K562 (cell line): Measurements from ENCODE around the gene PARD3. TPM values are rescaled to one million over a fixed set of nuclear protein-coding genes. Genes with fewer than 3 reads are reported as not detected.

ENCODE experiments used
- ATAC-seq: fragments of 200-7000 bp; cut with Tn5 transposase; 3 replicates; pipeline ENCODE4 v1.9.1; 2020; ENCODE audit warnings: moderate library complexity
- BruUV-seq: library from RNA; stranded (reverse); fragments of 400-500 nt; replicated peaks from 2 replicates; lab custom pipeline; 2021; lab: Mats Ljungman, UMichigan
- CTCF ChIA-PET: fragments of 300-600 bp; formaldehyde crosslinking; extraction: SDS; loops from one replicate; lab custom pipeline; 2021; ENCODE audit warnings: low intra/inter-chr PET ratio; lab: Yijun Ruan, JAX
- POLR2A ChIA-PET: fragments of 300-600, 350-650 bp; sonication (Branson Sonifier 250); formaldehyde crosslinking; extraction: SDS; loops from one replicate; lab custom pipeline; 2021; ENCODE audit warnings: antibody characterized with exemption, inconsistent platforms; lab: Yijun Ruan, JAX
- DNase-seq, 4 experiments: peaks; one replicate each; pipeline versions ENCODE4 v3.0.0 to v3.0.0-alpha.2; 2011 to 2018; ENCODE audit warnings: low spot score in 3 of 4, mixed read lengths in 3 of 4; ENCODE audit errors: extremely low read depth in 1 of 4
- FAIRE-seq: peaks from 2 replicates; lab custom pipeline; 2011; peaks lifted over from hg19 to GRCh38; lab: Jason Lieb, UNC
- H2AFZ ChIP-seq: 2 replicates; pipeline ENCODE4 v1.6.0; 2011; ENCODE audit warnings: low read depth, low read length, control low read depth, inconsistent platforms
- H3K27ac ChIP-seq: fragments of 200-600 bp; 3 replicates; pipeline ENCODE4 v1.8.0; 2011; ENCODE audit warnings: low read depth, mild to moderate bottlenecking, control low read depth, inconsistent platforms, low read length, moderate library complexity, mixed read lengths; ENCODE audit errors: extremely low read depth
- H3K27me3 ChIP-seq, 2 experiments: fragments of 300-600 bp in 1 of 2; 2 replicates in 1 of 2; 3 replicates in 1 of 2; pipeline versions ENCODE4 v1.6.0 to v1.8.0; 2011; ENCODE audit warnings: inconsistent platforms in 2 of 2, low read length in 2 of 2, mild to moderate bottlenecking in 1 of 2, mixed read lengths in 1 of 2, moderate library complexity in 1 of 2; ENCODE audit not compliant: control insufficient read depth in 2 of 2, insufficient read depth in 2 of 2
- H3K36me3 ChIP-seq: fragments of 300-600 bp; 3 replicates; pipeline ENCODE4 v1.8.0; 2011; ENCODE audit warnings: mild to moderate bottlenecking, low read length, inconsistent platforms; ENCODE audit not compliant: control insufficient read depth, insufficient read depth
- H3K4me1 ChIP-seq, 2 experiments: fragments of 200-600 bp in 1 of 2; replicated peaks in 1 of 2; 2 replicates in 1 of 2; 3 replicates in 1 of 2; pipeline versions ENCODE4 v1.5.1 to v1.8.0; 2011; ENCODE audit warnings: inconsistent platforms in 2 of 2, low read length in 2 of 2, mild to moderate bottlenecking in 1 of 2, mixed read lengths in 1 of 2, moderate library complexity in 1 of 2; ENCODE audit not compliant: control insufficient read depth in 2 of 2, insufficient read depth in 2 of 2
- H3K4me2 ChIP-seq: 2 replicates; pipeline ENCODE4 v1.6.1; 2011; ENCODE audit warnings: low read length, control low read depth, inconsistent platforms, mixed read lengths; ENCODE audit not compliant: insufficient read depth
- H3K4me3 ChIP-seq: fragments of 200-600 bp; sonication (generic), shearing (Covaris generic); 2 replicates; pipeline ENCODE4 v1.5.1; 2016; ENCODE audit warnings: control low read depth, inconsistent platforms
- H3K79me2 ChIP-seq: fragments of 200-600 bp; 3 replicates; pipeline ENCODE4 v1.8.0; 2011; ENCODE audit warnings: low read length, inconsistent platforms; ENCODE audit not compliant: control insufficient read depth, insufficient read depth
- H3K9ac ChIP-seq, 2 experiments: 2 replicates each; pipeline versions ENCODE4 v1.6.0 to v1.6.1; 2011; ENCODE audit warnings: low read depth in 2 of 2, low read length in 2 of 2, control low read depth in 1 of 2, inconsistent platforms in 1 of 2, mild to moderate bottlenecking in 1 of 2, mixed read lengths in 1 of 2; ENCODE audit not compliant: insufficient read depth in 1 of 2
- H3K9me1 ChIP-seq: one replicate; pipeline ENCODE4 v1.6.0; 2011; ENCODE audit warnings: inconsistent platforms, mild to moderate bottlenecking, low read length, moderate library complexity; ENCODE audit not compliant: control insufficient read depth, insufficient read depth
- H3K9me3 ChIP-seq: replicated peaks from 2 replicates; pipeline ENCODE4 v1.5.1; 2011; ENCODE audit warnings: low read depth, low read length, inconsistent platforms; ENCODE audit not compliant: control insufficient read depth, insufficient read depth
- H4K20me1 ChIP-seq: replicated peaks from 2 replicates; pipeline ENCODE4 v1.6.1; 2011; ENCODE audit warnings: low read length, inconsistent platforms, mixed read lengths; ENCODE audit not compliant: control insufficient read depth, insufficient read depth
- CBX5 ChIP-seq: IDR thresholded peaks from 2 replicates; pipeline ENCODE4 v1.6.1; 2014; ENCODE audit warnings: low read depth, borderline replicate concordance
- CBX8 ChIP-seq: fragments of 200-600 bp; sonication (generic); IDR thresholded peaks from 2 replicates; pipeline ENCODE4 v1.6.1; 2012; ENCODE audit warnings: borderline replicate concordance, mixed run types, low read depth, mild to moderate bottlenecking, moderate library complexity, mixed read lengths, low read length, control low read depth, inconsistent platforms; ENCODE audit not compliant: poor library complexity, severe bottlenecking; ENCODE audit errors: extremely low read depth
- GATAD2B ChIP-seq: fragments of 450-650 bp; IDR thresholded peaks from 2 replicates; pipeline ENCODE4 v1.6.1; 2017; ENCODE audit warnings: mild to moderate bottlenecking, borderline replicate concordance
- HOXB6 ChIP-seq: fragments of 250-450 bp; sonication (Bioruptor Pico); IDR thresholded peaks from 2 replicates; pipeline ENCODE4 v1.5.1; 2022; ENCODE audit warnings: mild to moderate bottlenecking, borderline replicate concordance
- MIER1 ChIP-seq: fragments of 450-650 bp; IDR thresholded peaks from 2 replicates; pipeline ENCODE4 v1.6.1; 2016; ENCODE audit warnings: antibody characterized with exemption, mild to moderate bottlenecking, low read depth
- MYBL2 ChIP-seq, 2 experiments: fragments of 450-650 bp in 1 of 2; sonication (generic) in 1 of 2; formaldehyde crosslinking in 1 of 2; IDR thresholded peaks; 2 replicates each; pipeline versions ENCODE4 v1.6.1 to v1.8.1; 2017 to 2022; ENCODE audit warnings: borderline replicate concordance in 1 of 2, inconsistent platforms in 1 of 2, low read depth in 1 of 2, mild to moderate bottlenecking in 1 of 2, missing genetic modification reagents in 1 of 2, moderate library complexity in 1 of 2
- NR2F6 ChIP-seq: fragments of 450-650 bp; formaldehyde crosslinking; IDR thresholded peaks from 2 replicates; pipeline ENCODE4 v1.4.0; 2020; ENCODE audit warnings: mild to moderate bottlenecking
- PHF21A ChIP-seq: fragments of 450-650 bp; IDR thresholded peaks from 2 replicates; pipeline ENCODE4 v1.6.1; 2017; ENCODE audit warnings: low read depth, borderline replicate concordance
- TRIM25 ChIP-seq: fragments of 450-650 bp; IDR thresholded peaks from 2 replicates; pipeline ENCODE4 v1.7.0; 2016; ENCODE audit warnings: borderline replicate concordance
- XRCC4 ChIP-seq: IDR thresholded peaks from one replicate; pipeline ENCODE4 v1.6.1; 2011; ENCODE audit not compliant: insufficient read depth, insufficient read length; ENCODE audit errors: extremely low read depth
- ZBTB1 ChIP-seq: sonication (generic); formaldehyde crosslinking; IDR thresholded peaks from 2 replicates; pipeline ENCODE4 v1.8.1; 2023; ENCODE audit warnings: missing genetic modification reagents, low read depth, mild to moderate bottlenecking, borderline replicate concordance
- ZNF282 ChIP-seq: sonication (generic); formaldehyde crosslinking; IDR thresholded peaks from 2 replicates; pipeline ENCODE4 v1.8.1; 2023; ENCODE audit warnings: missing genetic modification reagents
- ZNF57 ChIP-seq: fragments of 450-650 bp; formaldehyde crosslinking; IDR thresholded peaks from 2 replicates; pipeline ENCODE4 v1.4.0; 2020; ENCODE audit warnings: mild to moderate bottlenecking, moderate library complexity
- ZNF584 ChIP-seq: fragments of 200-800 bp; sonication (Bioruptor generic); IDR thresholded peaks from 2 replicates; pipeline ENCODE4 v1.6.1; 2016; ENCODE audit warnings: low read depth, mild to moderate bottlenecking, missing genetic modification characterization, missing compliant biosample characterization
- ZNF830 ChIP-seq: fragments of 250-450 bp; sonication (Bioruptor Pico); IDR thresholded peaks from 2 replicates; pipeline ENCODE4 v1.5.0; 2021; ENCODE audit warnings: mild to moderate bottlenecking
- WGBS: fragments of 100-300 bp; shearing (Covaris generic); methylation state at CpG from one replicate; pipeline ENCODE4 v1.1.6; 2016; ENCODE audit warnings: low coverage, mixed read lengths; ENCODE audit not compliant: insufficient coverage; ENCODE audit errors: missing lambda C conversion rate; 5-methylcytosine and 5-hydroxymethylcytosine counted together
- in situ Hi-C: fragments of 300-500 bp; cut with MboI; formaldehyde crosslinking; loops from 4 replicates; pipeline ENCODE4 v1.15.0; 2018; ENCODE audit warnings: inconsistent platforms, mixed read lengths
- intact Hi-C: fragments of 100-400 bp; cut with micrococcal nuclease; formaldehyde crosslinking; loops from 2 replicates; pipeline ENCODE4 v1.14.2; 2022
- polyA plus RNA-seq, 8 experiments: library from polyadenylated mRNA; depleted of rRNA in 4 of 8; stranded (reverse) in 5 of 8; unstranded in 3 of 8; fragments of >200 nt; fragmentation: Nextera tagmentation in 2 of 8; fragmentation: Illumina TruSeq in 1 of 8; extraction: Ambion mirVana in 2 of 8; extraction: Trizol in 1 of 8; gene quantifications; 2 replicates each; pipeline versions ENCODE4 v1.2.1 to v1.2.3, GENCODE V29; 2011 to 2014; ENCODE audit warnings: inconsistent platforms in 1 of 8, missing spikeins in 1 of 8
- total RNA-seq, 7 experiments: library from RNA; depleted of rRNA in 6 of 7; stranded (reverse); fragments of >200 nt in 6 of 7; fragmentation: Illumina TruSeq in 2 of 7; extraction: Trizol in 2 of 7; gene quantifications; 2 replicates each; pipeline versions ENCODE4 v1.2.1 to v1.2.3, GENCODE V29; 2011 to 2021; ENCODE audit warnings: low replicate concordance in 1 of 7

The PARD3 gene
- total and polyA plus RNA-seq, 9 of the 15 experiments (the other 6 are each of a cell fraction or from before 2014, with no cell fraction given), result 2.7 to 11.7 (median 7.7) TPM

- 2% methylated on average over 4 of the region's 4 CpGs for WGBS
Measured at GRCh38 chr10:34222359-34222758, 592.7 kb downstream of the PARD3 start.

GRCh38 chr10:34219753-34220548 is 595.1 kb downstream of the PARD3 start:
- no peaks in the 10 kb centered on the region for H3K9me3 ChIP-seq
- ChIA-PET POLR2A (no interaction called here), CTCF (no interaction called here)
- H3K79me2 ChIP-seq, result no peaks in the 10 kb centered on the region
- H3K27me3 ChIP-seq, result peaks cover 0 to 14% of the 10 kb centered on the region in 2 experiments; a peak in 3 of 5 replicates
- H3K4me1 ChIP-seq, result no peaks in the 10 kb centered on the region
- H2AFZ ChIP-seq, result no peak overlapping the region
- no peaks in the 10 kb centered on the region for H3K36me3 ChIP-seq
- no peak overlapping the region for H3K4me3 ChIP-seq
- H3K9me1 ChIP-seq, result no peaks in the 10 kb centered on the region
- intact Hi-C loops, result no loop called here
- H3K27ac ChIP-seq, result no peak overlapping the region
- no TSS peak for BruUV-seq
- in situ Hi-C loops, result no loop called here
- H3K4me2 ChIP-seq, result no peak overlapping the region
- ATAC-seq, result no peak
- no peak overlapping the region for H3K9ac ChIP-seq
- no peaks in the 10 kb centered on the region for H4K20me1 ChIP-seq
- FAIRE-seq, result no peak
- WGBS, result under 1% methylated on average over 10 of the region's 10 CpGs
- no peak for DNase-seq
- no peak for TF ChIP-seq CBX8
- no peak for TF ChIP-seq PHF21A
- TF ChIP-seq NR2F6, result no peak
- no peak for TF ChIP-seq ZBTB1 (CRISPR knock-in tag)
- TF ChIP-seq ZNF282, result no peak
- no peak for TF ChIP-seq GATAD2B
- TF ChIP-seq TRIM25, result no peak
- TF ChIP-seq HOXB6 (CRISPR knock-in tag), result no peak
- no peak for TF ChIP-seq ZNF57 (CRISPR knock-in tag)

More at GRCh38 chr10:34222359-34222758, 592.7 kb downstream of the PARD3 start:
- Histone ChIP-seq H3K4me3 (no peak overlapping the region), H3K4me1 (no peaks in the 10 kb centered on the region), H3K27me3 (peaks cover 0 to 14% of the 10 kb centered on the region in 2 experiments; a peak in 3 of 5 replicates), H4K20me1 (no peaks in the 10 kb centered on the region), H2AFZ (no peak overlapping the region), H3K36me3 (no peaks in the 10 kb centered on the region), H3K27ac (no peak overlapping the region), H3K9ac (no peak overlapping the region)
- CTCF ChIA-PET, result no interaction called here
- FAIRE-seq (no peak), DNase-seq (no peak)
- no TSS peak for BruUV-seq
- TF ChIP-seq CBX5 (no peak), ZNF830 (CRISPR knock-in tag) (no peak), MIER1 (no peak), ZNF584 (no peak), XRCC4 (no peak), MYBL2 (IDR thresholded peaks at IDR 0.05; ENCODE audit: low read depth) (no peak), MYBL2 (CRISPR knock-in tag; IDR thresholded peaks at IDR 0.05; ENCODE audit: borderline replicate concordance) (no peak)
- TF ChIP-seq, all 486 proteins: peak for 0
- Histone ChIP-seq H3K9me1 (no peaks in the 10 kb centered on the region), H3K4me2 (no peak overlapping the region), H3K9me3 (no peaks in the 10 kb centered on the region), H3K79me2 (no peaks in the 10 kb centered on the region)
- ATAC-seq, result no peak
- in situ Hi-C loops, result no loop called here
- POLR2A ChIA-PET, result no interaction called here
- intact Hi-C loops, result no loop called here
